Vagina (tissue), 2 donors: Measurements from ENCODE around the gene HSD17B2. TPM values are rescaled to one million over a fixed set of nuclear protein-coding genes. Genes with fewer than 3 reads are reported as not detected.
"Not testable (repeated sequence)": the region's sequence is repeated elsewhere in the genome, so short reads cannot be mapped to it uniquely, and the experiment has no call there.

Experiments used
- DNase-seq, 2 donors: peaks; one replicate each; pipeline ENCODE4 v3.0.0-alpha.2; 2017; ENCODE audit errors: extremely low spot score in 2 of 2
- H3K27ac ChIP-seq: fragments of 200-600 bp; sonication (generic); one replicate; pipeline ENCODE4 v1.5.1; 2019
- H3K27me3 ChIP-seq: fragments of 200-600 bp; sonication (generic); one replicate; pipeline ENCODE4 v1.5.1; 2019
- H3K36me3 ChIP-seq, 2 donors: fragments of 200-600 bp; sonication (generic); one replicate each; pipeline ENCODE4 v1.5.1; 2017 to 2019
- H3K4me1 ChIP-seq: fragments of 200-600 bp; sonication (generic); one replicate; pipeline ENCODE4 v1.5.1; 2019
- H3K4me3 ChIP-seq, 2 donors: fragments of 200-600 bp; sonication (generic); 1 replicate in 1 of 2; 2 replicates in 1 of 2; pipeline ENCODE4 v1.5.1; 2016 to 2019
- H3K9me3 ChIP-seq: fragments of 200-600 bp; sonication (generic); one replicate; pipeline ENCODE4 v1.5.1; 2019
- CTCF ChIP-seq, 3 experiments: fragments of 450-650 bp in 2 of 3; fragments of 200-600 bp in 1 of 3; sonication (generic) in 1 of 3; IDR thresholded peaks; one replicate each; pipeline ENCODE4 v1.5.1; 2017 to 2019; ENCODE audit warnings: antibody characterized with exemption in 3 of 3, mild to moderate bottlenecking in 2 of 3, moderate library complexity in 2 of 3
- POLR2A ChIP-seq, 2 donors: fragments of 450-650 bp; IDR thresholded peaks; one replicate each; pipeline ENCODE4 v1.6.1; 2017; ENCODE audit warnings: antibody characterized with exemption in 2 of 2, mild to moderate bottlenecking in 2 of 2, moderate library complexity in 2 of 2
- POLR2AphosphoS5 ChIP-seq, 2 donors: sonication (generic); formaldehyde crosslinking; IDR thresholded peaks; one replicate each; pipeline ENCODE4 v1.9.0; 2017; ENCODE audit warnings: antibody characterized with exemption in 2 of 2, mild to moderate bottlenecking in 2 of 2, low read depth in 1 of 2; ENCODE audit not compliant: insufficient read depth in 1 of 2
- intact Hi-C: fragments of 100-400 bp; cut with DNase I; formaldehyde crosslinking; loops from one replicate; pipeline ENCODE4 v1.15.1; 2023
- total RNA-seq: library from RNA; depleted of rRNA; stranded (reverse); fragments of >200 nt; gene quantifications from one replicate; pipeline ENCODE4 v1.2.3, GENCODE V29; 2016

Gene HSD17B2
- total RNA-seq, 1 donor from 2014 or later, result 2.9 TPM

GRCh38 chr16:82005027-82005830 is 29.8 kb upstream of the HSD17B2 start:
- no peak overlapping the region for H3K4me3 ChIP-seq
- H3K27me3 ChIP-seq, result no peaks in the 10 kb centered on the region
- intact Hi-C loops, result no loop called here
- no peak overlapping the region for H3K27ac ChIP-seq
- DNase-seq, result no peak
- no peaks in the 10 kb centered on the region for H3K36me3 ChIP-seq
- no peaks in the 10 kb centered on the region for H3K4me1 ChIP-seq
- TF ChIP-seq POLR2A (IDR thresholded peaks at IDR 0.05), result no peak
- TF ChIP-seq CTCF (IDR thresholded peaks at IDR 0.05), result no peak
- no peak for TF ChIP-seq POLR2AphosphoS5 (IDR thresholded peaks at IDR 0.05; ENCODE audit: insufficient read depth in 1 of 2, low read depth in 1 of 2)
- H3K9me3 ChIP-seq, result peaks cover 4% of the 10 kb centered on the region

GRCh38 chr16:82006036-82006435 is 29.0 kb upstream of the HSD17B2 start:
- Histone ChIP-seq H3K27me3 (no peaks in the 10 kb centered on the region), H3K36me3 (no peaks in the 10 kb centered on the region)
- TF ChIP-seq POLR2AphosphoS5 (IDR thresholded peaks at IDR 0.05; ENCODE audit: insufficient read depth in 1 of 2, low read depth in 1 of 2) (no peak), POLR2A (IDR thresholded peaks at IDR 0.05) (no peak), CTCF (IDR thresholded peaks at IDR 0.05) (no peak)

GRCh38 chr16:82007189-82007588 is 27.9 kb upstream of the HSD17B2 start:
- no peak overlapping the region for H3K4me3 ChIP-seq
- intact Hi-C loops, result no loop called here

More at GRCh38 chr16:82006036-82006435, 29.0 kb upstream of the HSD17B2 start:
- Histone ChIP-seq H3K4me3 (no peak overlapping the region), H3K27ac (no peak overlapping the region), H3K4me1 (no peaks in the 10 kb centered on the region), H3K9me3 (peaks cover 4% of the 10 kb centered on the region)
- intact Hi-C loops, result no loop called here
- no peak for DNase-seq

GRCh38 chr16:82008957-82009592 is 26.0 kb upstream of the HSD17B2 start:
- no peaks in the 10 kb centered on the region for H3K27me3 ChIP-seq
- no peaks in the 10 kb centered on the region for H3K4me1 ChIP-seq
- no peak overlapping the region for H3K4me3 ChIP-seq
- intact Hi-C loops, result no loop called here
- H3K36me3 ChIP-seq, result no peaks in the 10 kb centered on the region
- H3K9me3 ChIP-seq, result peaks cover 4% of the 10 kb centered on the region
- no peak for DNase-seq
- TF ChIP-seq POLR2A (IDR thresholded peaks at IDR 0.05) (no peak), CTCF (IDR thresholded peaks at IDR 0.05) (no peak), POLR2AphosphoS5 (IDR thresholded peaks at IDR 0.05; ENCODE audit: insufficient read depth in 1 of 2, low read depth in 1 of 2) (no peak)
- H3K27ac ChIP-seq, result no peak overlapping the region

More at GRCh38 chr16:82007189-82007588, 27.9 kb upstream of the HSD17B2 start:
- no peaks in the 10 kb centered on the region for H3K36me3 ChIP-seq
- TF ChIP-seq POLR2AphosphoS5 (IDR thresholded peaks at IDR 0.05; ENCODE audit: insufficient read depth in 1 of 2, low read depth in 1 of 2) (no peak), CTCF (IDR thresholded peaks at IDR 0.05) (no peak), POLR2A (IDR thresholded peaks at IDR 0.05) (no peak)
- no peaks in the 10 kb centered on the region for H3K27me3 ChIP-seq
- no peaks in the 10 kb centered on the region for H3K4me1 ChIP-seq
- no peak overlapping the region for H3K27ac ChIP-seq
- DNase-seq, result no peak
- peaks cover 4% of the 10 kb centered on the region for H3K9me3 ChIP-seq

- DNase-seq, intact Hi-C loops, H3K36me3 ChIP-seq, H3K4me1 ChIP-seq, H3K27ac ChIP-seq, H3K9me3 ChIP-seq, H3K27me3 ChIP-seq, H3K4me3 ChIP-seq: not testable (repeated sequence)
Measured at GRCh38 chr16:82009789-82010188, 25.3 kb upstream of the HSD17B2 start.
